ENCODE data around the gene TMEM89.

GRCh38 chr3:48607519-48607918 lies 14.1 kb downstream of the TMEM89 start:
- TF ChIP-seq EZH2 (IDR thresholded peaks at IDR 0.05) (no peak), CTCF (IDR thresholded peaks at IDR 0.05) (no peak)
